HepG2 (cell line): ENCODE measurements around the gene DOCK11. TPM values are rescaled to one million over a fixed set of nuclear protein-coding genes. Genes with fewer than 3 reads are reported as not detected.

ENCODE experiments used
- LBX2 ChIP-seq: sonication (generic); formaldehyde crosslinking; IDR thresholded peaks from 2 replicates; pipeline ENCODE4 v1.5.0; 2020; ENCODE audit warnings: missing genetic modification reagents, mild to moderate bottlenecking, borderline replicate concordance
- SNRNP70 ChIP-seq: fragments of 200-400 bp; formaldehyde crosslinking; IDR thresholded peaks from 2 replicates; pipeline ENCODE4 v1.6.1; 2017; ENCODE audit warnings: mild to moderate bottlenecking, low read depth, low read length, moderate library complexity
- ZBTB40 ChIP-seq, 2 experiments: fragments of 450-650 bp in 1 of 2; sonication (generic) in 1 of 2; formaldehyde crosslinking in 1 of 2; IDR thresholded peaks; 2 replicates each; pipeline versions ENCODE4 v1.6.1 to v1.8.0; 2016 to 2022; ENCODE audit warnings: antibody characterized with exemption in 1 of 2, mild to moderate bottlenecking in 1 of 2, missing genetic modification reagents in 1 of 2
- polyA plus RNA-seq, 8 experiments: library from polyadenylated mRNA; depleted of rRNA in 3 of 8; stranded (reverse) in 7 of 8; unstranded in 1 of 8; fragments of >200 nt; fragmentation: Illumina TruSeq in 4 of 8; extraction: Trizol in 4 of 8; gene quantifications; 2 replicates each; pipeline versions ENCODE4 v1.2.1 to v1.2.3, GENCODE V29; 2011 to 2016; ENCODE audit warnings: low read depth in 4 of 8, missing spikeins in 1 of 8, mixed read lengths in 1 of 8; ENCODE audit not compliant: insufficient read depth in 1 of 8
- total RNA-seq, 5 experiments: library from RNA; depleted of rRNA; stranded (reverse); fragments of >200 nt; fragmentation: Illumina TruSeq; extraction: Trizol; gene quantifications; 2 replicates each; pipeline ENCODE4 v1.2.3, GENCODE V29; 2016; ENCODE audit warnings: low read depth in 1 of 5
- TF ChIP-seq, protein P1 (sequence below): sonication (generic); formaldehyde crosslinking; IDR thresholded peaks from one replicate; pipeline ENCODE4 v1.5.1; 2020; ENCODE audit warnings: mild to moderate bottlenecking, missing genetic modification reagents; ENCODE audit errors: not compliant biosample characterization
- TF ChIP-seq, protein P2 (sequence below): sonication (generic); formaldehyde crosslinking; conservative IDR thresholded peaks from 2 replicates; pipeline ENCODE4 v1.4.0; 2020; ENCODE audit warnings: missing genetic modification reagents
- TF ChIP-seq, protein P3 (sequence below): IDR thresholded peaks from 2 replicates; pipeline ENCODE4 v1.6.1; 2016; ENCODE audit warnings: missing compliant biosample characterization, missing genetic modification reagents, borderline replicate concordance

Gene DOCK11
- total and polyA plus RNA-seq, 2 of the 13 experiments (the other 11 are each of a cell fraction or from before 2014, with no cell fraction given): 0.02 to 0.12 TPM

GRCh38 chrX:118621081-118621759 is 125.6 kb downstream of the DOCK11 start (continued):
- no peak for TF ChIP-seq ZBTB40 (IDR thresholded peaks at IDR 0.05)
- no peak for TF ChIP-seq ZBTB40 (CRISPR knock-in tag; IDR thresholded peaks at IDR 0.05)
- TF ChIP-seq, protein P1, sequence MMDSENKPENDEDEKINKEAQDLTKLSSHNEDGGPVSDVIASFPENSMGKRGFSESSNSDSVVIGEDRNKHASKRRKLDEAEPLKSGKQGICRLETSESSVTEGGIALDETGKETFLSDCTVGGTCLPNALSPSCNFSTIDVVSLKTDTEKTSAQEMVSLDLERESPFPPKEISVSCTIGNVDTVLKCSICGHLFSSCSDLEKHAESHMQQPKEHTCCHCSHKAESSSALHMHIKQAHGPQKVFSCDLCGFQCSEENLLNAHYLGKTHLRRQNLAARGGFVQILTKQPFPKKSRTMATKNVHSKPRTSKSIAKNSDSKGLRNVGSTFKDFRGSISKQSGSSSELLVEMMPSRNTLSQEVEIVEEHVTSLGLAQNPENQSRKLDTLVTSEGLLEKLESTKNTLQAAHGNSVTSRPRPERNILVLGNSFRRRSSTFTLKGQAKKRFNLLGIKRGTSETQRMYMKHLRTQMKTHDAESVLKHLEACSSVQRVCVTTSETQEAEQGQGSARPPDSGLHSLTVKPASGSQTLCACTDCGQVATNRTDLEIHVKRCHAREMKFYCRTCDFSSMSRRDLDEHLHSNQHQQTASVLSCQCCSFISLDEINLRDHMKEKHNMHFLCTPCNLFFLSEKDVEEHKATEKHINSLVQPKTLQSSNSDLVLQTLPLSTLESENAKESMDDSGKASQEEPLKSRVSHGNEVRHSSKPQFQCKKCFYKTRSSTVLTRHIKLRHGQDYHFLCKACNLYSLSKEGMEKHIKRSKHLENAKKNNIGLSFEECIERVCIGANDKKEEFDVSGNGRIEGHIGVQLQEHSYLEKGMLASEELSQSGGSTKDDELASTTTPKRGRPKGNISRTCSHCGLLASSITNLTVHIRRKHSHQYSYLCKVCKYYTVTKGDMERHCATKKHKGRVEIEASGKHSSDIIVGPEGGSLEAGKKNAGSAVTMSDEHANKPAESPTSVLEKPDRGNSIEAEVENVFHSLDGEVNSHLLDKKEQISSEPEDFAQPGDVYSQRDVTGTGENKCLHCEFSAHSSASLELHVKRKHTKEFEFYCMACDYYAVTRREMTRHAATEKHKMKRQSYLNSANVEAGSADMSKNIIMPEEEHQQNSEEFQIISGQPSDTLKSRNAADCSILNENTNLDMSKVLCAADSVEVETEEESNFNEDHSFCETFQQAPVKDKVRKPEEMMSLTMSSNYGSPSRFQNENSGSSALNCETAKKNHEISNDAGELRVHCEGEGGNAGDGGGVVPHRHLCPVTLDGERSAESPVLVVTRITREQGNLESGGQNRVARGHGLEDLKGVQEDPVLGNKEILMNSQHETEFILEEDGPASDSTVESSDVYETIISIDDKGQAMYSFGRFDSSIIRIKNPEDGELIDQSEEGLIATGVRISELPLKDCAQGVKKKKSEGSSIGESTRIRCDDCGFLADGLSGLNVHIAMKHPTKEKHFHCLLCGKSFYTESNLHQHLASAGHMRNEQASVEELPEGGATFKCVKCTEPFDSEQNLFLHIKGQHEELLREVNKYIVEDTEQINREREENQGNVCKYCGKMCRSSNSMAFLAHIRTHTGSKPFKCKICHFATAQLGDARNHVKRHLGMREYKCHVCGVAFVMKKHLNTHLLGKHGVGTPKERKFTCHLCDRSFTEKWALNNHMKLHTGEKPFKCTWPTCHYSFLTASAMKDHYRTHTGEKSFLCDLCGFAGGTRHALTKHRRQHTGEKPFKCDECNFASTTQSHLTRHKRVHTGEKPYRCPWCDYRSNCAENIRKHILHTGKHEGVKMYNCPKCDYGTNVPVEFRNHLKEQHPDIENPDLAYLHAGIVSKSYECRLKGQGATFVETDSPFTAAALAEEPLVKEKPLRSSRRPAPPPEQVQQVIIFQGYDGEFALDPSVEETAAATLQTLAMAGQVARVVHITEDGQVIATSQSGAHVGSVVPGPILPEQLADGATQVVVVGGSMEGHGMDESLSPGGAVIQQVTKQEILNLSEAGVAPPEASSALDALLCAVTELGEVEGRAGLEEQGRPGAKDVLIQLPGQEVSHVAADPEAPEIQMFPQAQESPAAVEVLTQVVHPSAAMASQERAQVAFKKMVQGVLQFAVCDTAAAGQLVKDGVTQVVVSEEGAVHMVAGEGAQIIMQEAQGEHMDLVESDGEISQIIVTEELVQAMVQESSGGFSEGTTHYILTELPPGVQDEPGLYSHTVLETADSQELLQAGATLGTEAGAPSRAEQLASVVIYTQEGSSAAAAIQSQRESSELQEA (CRISPR knock-in tag): no peak
- TF ChIP-seq, protein P2, sequence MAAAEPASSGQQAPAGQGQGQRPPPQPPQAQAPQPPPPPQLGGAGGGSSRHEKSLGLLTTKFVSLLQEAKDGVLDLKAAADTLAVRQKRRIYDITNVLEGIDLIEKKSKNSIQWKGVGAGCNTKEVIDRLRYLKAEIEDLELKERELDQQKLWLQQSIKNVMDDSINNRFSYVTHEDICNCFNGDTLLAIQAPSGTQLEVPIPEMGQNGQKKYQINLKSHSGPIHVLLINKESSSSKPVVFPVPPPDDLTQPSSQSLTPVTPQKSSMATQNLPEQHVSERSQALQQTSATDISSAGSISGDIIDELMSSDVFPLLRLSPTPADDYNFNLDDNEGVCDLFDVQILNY: no peak
- TF ChIP-seq LBX2 (CRISPR knock-in tag): no peak
- TF ChIP-seq, protein P3, sequence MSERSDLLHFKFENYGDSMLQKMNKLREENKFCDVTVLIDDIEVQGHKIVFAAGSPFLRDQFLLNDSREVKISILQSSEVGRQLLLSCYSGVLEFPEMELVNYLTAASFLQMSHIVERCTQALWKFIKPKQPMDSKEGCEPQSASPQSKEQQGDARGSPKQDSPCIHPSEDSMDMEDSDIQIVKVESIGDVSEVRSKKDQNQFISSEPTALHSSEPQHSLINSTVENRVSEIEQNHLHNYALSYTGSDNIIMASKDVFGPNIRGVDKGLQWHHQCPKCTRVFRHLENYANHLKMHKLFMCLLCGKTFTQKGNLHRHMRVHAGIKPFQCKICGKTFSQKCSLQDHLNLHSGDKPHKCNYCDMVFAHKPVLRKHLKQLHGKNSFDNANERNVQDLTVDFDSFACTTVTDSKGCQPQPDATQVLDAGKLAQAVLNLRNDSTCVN (CRISPR knock-in tag): no peak
- TF ChIP-seq SNRNP70: no peak
